Endothelial cell of umbilical vein (primary cell): ENCODE measurements around the gene KRT222. TPM values are rescaled to one million over a fixed set of nuclear protein-coding genes. Genes with fewer than 3 reads are reported as not detected.

Experiments used
- BruUV-seq: library from RNA; stranded (reverse); fragments of 400-500 nt; replicated peaks from 2 replicates; lab custom pipeline; 2021; lab: Mats Ljungman, UMichigan
- CTCF ChIA-PET: fragments of 300-600, 350-600 bp; sonication (Branson Sonifier 250); formaldehyde crosslinking; loops from one replicate; lab custom pipeline; 2021; ENCODE audit warnings: antibody characterized with exemption, inconsistent platforms; lab: Charles Lee
- POLR2A ChIA-PET: fragments of 300-600, 350-600 bp; sonication (Branson Sonifier 250); formaldehyde crosslinking; loops from one replicate; lab custom pipeline; 2021; ENCODE audit warnings: antibody characterized with exemption, inconsistent platforms; lab: Charles Lee
- DNase-seq: peaks from one replicate; pipeline ENCODE4 v3.0.0-alpha.2; 2011; ENCODE audit warnings: low read depth, low spot score
- FAIRE-seq: peaks from 2 replicates; lab custom pipeline; 2011; peaks lifted over from hg19 to GRCh38; lab: Jason Lieb, UNC
- H2AFZ ChIP-seq: 2 replicates; pipeline ENCODE4 v1.6.0; 2012; ENCODE audit warnings: low read depth, low read length, control low read depth, inconsistent platforms
- H3K27ac ChIP-seq: 2 replicates; pipeline ENCODE4 v1.5.1; 2011; ENCODE audit warnings: low read depth, mild to moderate bottlenecking, control low read depth, low read length, moderate library complexity; ENCODE audit not compliant: insufficient read depth
- H3K27me3 ChIP-seq, 2 experiments: 2 replicates each; pipeline versions ENCODE4 v1.6.0 to v1.6.1; 2011; ENCODE audit warnings: low read length in 2 of 2, mixed read lengths in 1 of 2; ENCODE audit not compliant: control insufficient read depth in 2 of 2, insufficient read depth in 2 of 2
- H3K36me3 ChIP-seq, 2 experiments: 2 replicates in 1 of 2; 3 replicates in 1 of 2; pipeline ENCODE4 v1.5.1; 2011; ENCODE audit warnings: low read length in 2 of 2, mild to moderate bottlenecking in 1 of 2, moderate library complexity in 1 of 2; ENCODE audit not compliant: control insufficient read depth in 2 of 2, insufficient read depth in 2 of 2; ENCODE audit errors: extremely low read depth in 1 of 2
- H3K4me1 ChIP-seq: 3 replicates; pipeline ENCODE4 v1.5.1; 2011; ENCODE audit warnings: mild to moderate bottlenecking, low read length; ENCODE audit not compliant: control insufficient read depth, insufficient read depth; ENCODE audit errors: extremely low read depth
- H3K4me2 ChIP-seq: 2 replicates; pipeline ENCODE4 v1.6.1; 2011; ENCODE audit warnings: low read length, control low read depth, mixed read lengths; ENCODE audit not compliant: insufficient read depth
- H3K4me3 ChIP-seq, 3 experiments: fragments of 200-600 bp in 1 of 3; sonication (generic), shearing (Covaris generic) in 1 of 3; replicated peaks in 1 of 3; 2 replicates each; pipeline ENCODE4 v1.5.1; 2011 to 2016; ENCODE audit warnings: control low read depth in 3 of 3, low read length in 3 of 3, mild to moderate bottlenecking in 2 of 3, inconsistent platforms in 1 of 3, low read depth in 1 of 3, moderate library complexity in 1 of 3; ENCODE audit not compliant: insufficient read depth in 1 of 3
- H3K79me2 ChIP-seq: 2 replicates; pipeline ENCODE4 v1.6.0; 2012; ENCODE audit warnings: low read length, inconsistent platforms; ENCODE audit not compliant: control insufficient read depth, insufficient read depth
- H3K9ac ChIP-seq: replicated peaks from 2 replicates; pipeline ENCODE3; 2011; ENCODE audit warnings: low read length, control low read depth; ENCODE audit not compliant: insufficient read depth; ENCODE audit errors: extremely low read depth
- H3K9me1 ChIP-seq: replicated peaks from 3 replicates; pipeline ENCODE4 v1.6.0; 2011; ENCODE audit warnings: mild to moderate bottlenecking, low read length; ENCODE audit not compliant: control insufficient read depth, insufficient read depth; ENCODE audit errors: extremely low read depth
- H3K9me3 ChIP-seq: replicated peaks from 2 replicates; pipeline ENCODE4 v1.5.1; 2012; ENCODE audit warnings: low read length, inconsistent platforms; ENCODE audit not compliant: control insufficient read depth, insufficient read depth
- H4K20me1 ChIP-seq: replicated peaks from 2 replicates; pipeline ENCODE3; 2011; ENCODE audit warnings: mild to moderate bottlenecking, low read length; ENCODE audit not compliant: control insufficient read depth, insufficient read depth; ENCODE audit errors: extremely low read depth
- CTCF ChIP-seq, 2 donors: IDR thresholded peaks; 1 replicate in 1 of 2; 2 replicates in 1 of 2; pipeline ENCODE4 v1.5.1; 2011; ENCODE audit warnings: low read length in 2 of 2, mild to moderate bottlenecking in 2 of 2, moderate library complexity in 2 of 2, control low read depth in 1 of 2, inconsistent platforms in 1 of 2, low read depth in 1 of 2; ENCODE audit not compliant: insufficient read depth in 1 of 2; ENCODE audit errors: extremely low read depth in 1 of 2
- EZH2 ChIP-seq: IDR thresholded peaks from 2 replicates; pipeline ENCODE4 v1.6.1; 2012; ENCODE audit warnings: borderline replicate concordance, low read depth, mild to moderate bottlenecking, moderate library complexity, low read length, inconsistent platforms; ENCODE audit not compliant: severe bottlenecking
- FOS ChIP-seq: IDR thresholded peaks from 2 replicates; pipeline ENCODE4 v1.6.1; 2011; ENCODE audit warnings: mild to moderate bottlenecking, low read length, moderate library complexity, borderline replicate concordance; ENCODE audit not compliant: insufficient read depth
- GATA2 ChIP-seq: IDR thresholded peaks from 2 replicates; pipeline ENCODE4 v1.7.0; 2011; ENCODE audit warnings: low read depth, mild to moderate bottlenecking, moderate library complexity, mixed read lengths, low read length; ENCODE audit not compliant: insufficient read length, insufficient read depth
- JUN ChIP-seq: IDR thresholded peaks from 2 replicates; pipeline ENCODE4 v1.6.1; 2011; ENCODE audit warnings: borderline replicate concordance, low read depth; ENCODE audit not compliant: insufficient read length, insufficient read depth
- MYC ChIP-seq: IDR thresholded peaks from one replicate; pipeline ENCODE4 v1.6.1; 2011; ENCODE audit warnings: mild to moderate bottlenecking, low read depth, low read length
- POLR2A ChIP-seq: IDR thresholded peaks from 2 replicates; pipeline ENCODE4 v1.6.1; 2012; ENCODE audit warnings: low read depth, mild to moderate bottlenecking, control low read depth, low read length
- POLR2AphosphoS5 ChIP-seq: IDR thresholded peaks from 2 replicates; pipeline ENCODE4 v1.6.1; 2012; ENCODE audit warnings: low read depth, mild to moderate bottlenecking, control low read depth, low read length, moderate library complexity; ENCODE audit not compliant: insufficient read depth
- dilution Hi-C: fragments of 300-500 bp; cut with MboI; formaldehyde crosslinking; loops from one replicate; pipeline ENCODE4 v1.15.0; 2019; ENCODE audit warnings: low sequenced_read_pairs; ENCODE audit not compliant: extremely low pct_ligation_motif_present
- intact Hi-C: fragments of 100-400 bp; cut with micrococcal nuclease; formaldehyde crosslinking; loops from one replicate; pipeline ENCODE4 v1.10.0; 2022
- polyA plus RNA-seq, 4 experiments: library from polyadenylated mRNA; depleted of rRNA in 3 of 4; stranded (reverse) in 3 of 4; unstranded in 1 of 4; fragments of >200 nt; gene quantifications; 2 replicates each; pipeline versions ENCODE4 v1.2.1 to v1.2.3, GENCODE V29; 2011 to 2012; ENCODE audit warnings: missing spikeins in 1 of 4
- total RNA-seq: library from RNA; stranded (reverse); gene quantifications from 2 replicates; pipeline ENCODE4 v1.2.3, GENCODE V29; 2021
- TF ChIP-seq, protein P1 (sequence below): IDR thresholded peaks from 2 replicates; pipeline ENCODE4 v1.6.1; 2011; ENCODE audit not compliant: insufficient read depth, insufficient read length

Gene KRT222
- total and polyA plus RNA-seq, 2 donors (not counting 3 experiments of a cell fraction or from before 2014, with no cell fraction given), result not detected

GRCh38 chr17:40703652-40704051 is 38.7 kb upstream of the KRT222 start, which contains the start of gene KRT24:
KRT24 (minus strand) TSS chr17:40703752; CDS start chr17:40703693, 59 bp downstream.
- Histone ChIP-seq H3K27ac (no peak within 1 kb of the TSS), H3K4me1 (peaks cover 12% of the 10 kb centered on the region), H3K9me1 (no peaks in the 10 kb centered on the region), H3K79me2 (no peaks in the 10 kb centered on the region), H3K27me3 (peaks cover 3 to 10% of the 10 kb centered on the region in 2 experiments), H3K9ac (no peak within 1 kb of the TSS), H3K4me2 (no peak within 1 kb of the TSS), H3K4me3 (no peak within 1 kb of the TSS), H3K9me3 (no peaks in the 10 kb centered on the region), H2AFZ (no peak within 1 kb of the TSS), H3K36me3 (no peaks in the 10 kb centered on the region), H4K20me1 (no peaks in the 10 kb centered on the region)
- POLR2A ChIA-PET, result no interaction called here
- CTCF ChIA-PET, result interaction anchor here (1.2 kb wide), 1 partner anchor 17 kb away, joined by 3 read pairs; no protein-coding TSS in a partner anchor
- intact Hi-C loops (no loop called here), dilution Hi-C loops (no loop called here)
- DNase-seq (no peak), FAIRE-seq (no peak)
- no TSS peak for BruUV-seq
- no peak for TF ChIP-seq GATA2
- TF ChIP-seq POLR2A, result no peak
- TF ChIP-seq, protein P1, sequence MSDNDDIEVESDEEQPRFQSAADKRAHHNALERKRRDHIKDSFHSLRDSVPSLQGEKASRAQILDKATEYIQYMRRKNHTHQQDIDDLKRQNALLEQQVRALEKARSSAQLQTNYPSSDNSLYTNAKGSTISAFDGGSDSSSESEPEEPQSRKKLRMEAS, result no peak
- TF ChIP-seq FOS, result no peak
- no peak for TF ChIP-seq CTCF (IDR thresholded peaks at IDR 0.05; ENCODE audit: extremely low read depth in 1 of 2, insufficient read depth in 1 of 2, low read depth in 1 of 2, low read length in 2 of 2)
- TF ChIP-seq MYC, result no peak
- no peak for TF ChIP-seq POLR2AphosphoS5
- no peak for TF ChIP-seq EZH2
- no peak for TF ChIP-seq JUN
